PFSK-1 (cell line): ENCODE data around the gene LRRC4C.

Experiments used
- POLR2AphosphoS5 ChIP-seq: IDR thresholded peaks from 2 replicates; pipeline ENCODE4 v1.6.1; 2012; ENCODE audit warnings: low read depth, mild to moderate bottlenecking, control low read depth, low read length, moderate library complexity
- REST ChIP-seq, 2 experiments: IDR thresholded peaks; 2 replicates each; pipeline versions ENCODE4 v1.6.1 to v1.8.0; 2011 to 2012; ENCODE audit warnings: low read depth in 2 of 2, low read length in 2 of 2, control low read depth in 1 of 2, inconsistent platforms in 1 of 2, mild to moderate bottlenecking in 1 of 2, moderate library complexity in 1 of 2; ENCODE audit not compliant: insufficient read depth in 1 of 2
- SIN3A ChIP-seq: IDR thresholded peaks from 2 replicates; pipeline ENCODE4 v1.6.1; 2012; ENCODE audit warnings: mild to moderate bottlenecking, low read length, moderate library complexity, borderline replicate concordance; ENCODE audit not compliant: insufficient read depth

- no peak for TF ChIP-seq POLR2AphosphoS5
- TF ChIP-seq REST (IDR thresholded peaks at IDR 0.05; ENCODE audit: insufficient read depth in 1 of 2, low read depth in 2 of 2, low read length in 2 of 2) = no peak
- no peak for TF ChIP-seq SIN3A
Measured at GRCh38 chr11:40713083-40713482, 746.4 kb downstream of the LRRC4C start.
